H1 (cell line): ENCODE data around the gene TTC22. TPM values are rescaled to one million over a fixed set of nuclear protein-coding genes. Genes with fewer than 3 reads are reported as not detected.

ENCODE experiments used
- CTCF ChIA-PET: fragments of 300-600 bp; sonication (Branson Sonifier 250); formaldehyde crosslinking; loops from one replicate; lab custom pipeline; 2021; ENCODE audit not compliant: partially characterized antibody; lab: Charles Lee
- POLR2A ChIA-PET: fragments of 300-600 bp; sonication (Branson Sonifier 250); formaldehyde crosslinking; loops from one replicate; lab custom pipeline; 2021; ENCODE audit warnings: inconsistent platforms; ENCODE audit not compliant: partially characterized antibody; lab: Charles Lee
- DNase-seq, 2 experiments: peaks; one replicate each; pipeline versions ENCODE4 v3.0.0 to v3.0.0-alpha.2; 2010 to 2022; ENCODE audit warnings: low spot score in 2 of 2, low read depth in 1 of 2, mixed read lengths in 1 of 2
- FAIRE-seq: peaks from 2 replicates; lab custom pipeline; 2011; peaks lifted over from hg19 to GRCh38; lab: Jason Lieb, UNC
- H2AFZ ChIP-seq: 2 replicates; pipeline ENCODE4 v1.8.1; 2012; ENCODE audit warnings: low read length, inconsistent platforms
- H2AK5ac ChIP-seq: 2 replicates; pipeline ENCODE4 v1.6.1; 2013; ENCODE audit warnings: low read depth, low read length
- H2BK120ac ChIP-seq: replicated peaks from 2 replicates; pipeline ENCODE3; 2013; ENCODE audit warnings: low read depth, low read length, inconsistent platforms
- H2BK12ac ChIP-seq: 2 replicates; pipeline ENCODE4 v1.6.1; 2013; ENCODE audit warnings: low read depth, low read length
- H2BK15ac ChIP-seq: 2 replicates; pipeline ENCODE4 v1.6.1; 2013; ENCODE audit warnings: low read length
- H2BK20ac ChIP-seq: 2 replicates; pipeline ENCODE4 v1.6.1; 2013; ENCODE audit warnings: low read length
- H2BK5ac ChIP-seq: 2 replicates; pipeline ENCODE4 v1.6.1; 2013; ENCODE audit warnings: low read depth, low read length
- H3K14ac ChIP-seq: 2 replicates; pipeline ENCODE4 v1.6.1; 2013; ENCODE audit warnings: inconsistent platforms; ENCODE audit not compliant: insufficient read length
- H3K18ac ChIP-seq: 2 replicates; pipeline ENCODE4 v1.6.1; 2013; ENCODE audit warnings: low read length; ENCODE audit errors: extremely low read depth
- H3K23ac ChIP-seq: 2 replicates; pipeline ENCODE4 v1.6.1; 2013; ENCODE audit warnings: inconsistent platforms; ENCODE audit not compliant: insufficient read length
- H3K23me2 ChIP-seq: 2 replicates; pipeline ENCODE4 v1.6.1; 2013; ENCODE audit warnings: low read depth, low read length
- H3K27ac ChIP-seq: 2 replicates; pipeline ENCODE4 v1.6.1; 2011; ENCODE audit warnings: low read depth, low read length, inconsistent platforms
- H3K27me3 ChIP-seq, 4 experiments: replicated peaks in 1 of 4; 1 replicate in 1 of 4; 2 replicates in 3 of 4; pipeline versions ENCODE4 v1.6.1 to v1.8.1; 2011 to 2013; ENCODE audit warnings: low read length in 3 of 4, mild to moderate bottlenecking in 3 of 4, inconsistent platforms in 2 of 4, mixed read lengths in 2 of 4, moderate library complexity in 1 of 4; ENCODE audit not compliant: control insufficient read depth in 3 of 4, insufficient read depth in 3 of 4; ENCODE audit errors: extremely low read depth in 1 of 4
- H3K36me3 ChIP-seq, 4 experiments: 2 replicates each; pipeline versions ENCODE4 v1.6.1 to v1.8.1; 2011 to 2013; ENCODE audit warnings: mild to moderate bottlenecking in 4 of 4, low read length in 3 of 4, moderate library complexity in 2 of 4, control low read depth in 1 of 4, inconsistent platforms in 1 of 4; ENCODE audit not compliant: insufficient read depth in 4 of 4, control insufficient read depth in 2 of 4
- H3K4ac ChIP-seq: replicated peaks from 2 replicates; pipeline ENCODE3; 2013; ENCODE audit warnings: low read length, low read depth, mixed read lengths, inconsistent platforms; ENCODE audit not compliant: insufficient read length
- H3K4me1 ChIP-seq, 4 experiments: replicated peaks in 1 of 4; 1 replicate in 1 of 4; 2 replicates in 3 of 4; pipeline versions ENCODE4 v1.6.1 to v1.8.1; 2011 to 2013; ENCODE audit warnings: low read length in 3 of 4, inconsistent platforms in 2 of 4, mixed read lengths in 1 of 4; ENCODE audit not compliant: insufficient read depth in 4 of 4, control insufficient read depth in 3 of 4
- H3K4me2 ChIP-seq, 2 experiments: 2 replicates each; pipeline versions ENCODE4 v1.6.1 to v1.8.1; 2011 to 2013; ENCODE audit warnings: low read depth in 2 of 2, low read length in 2 of 2, control low read depth in 1 of 2, inconsistent platforms in 1 of 2, mild to moderate bottlenecking in 1 of 2; ENCODE audit not compliant: insufficient read depth in 1 of 2
- H3K4me3 ChIP-seq, 4 experiments: fragments of 200-600, 300-600 bp in 1 of 4; sonication (generic), shearing (Covaris generic), sonication (Bioruptor Twin) in 1 of 4; 2 replicates each; pipeline versions ENCODE4 v1.5.1 to v1.8.1; 2011 to 2016; ENCODE audit warnings: low read length in 4 of 4, low read depth in 3 of 4, control low read depth in 2 of 4, inconsistent platforms in 2 of 4, mild to moderate bottlenecking in 2 of 4, mixed read lengths in 1 of 4, moderate library complexity in 1 of 4; ENCODE audit not compliant: insufficient read depth in 2 of 4; ENCODE audit errors: extremely low read depth in 1 of 4
- H3K56ac ChIP-seq: replicated peaks from 2 replicates; pipeline ENCODE3; 2013; ENCODE audit warnings: low read depth, mild to moderate bottlenecking, mixed read lengths, low read length, inconsistent platforms; ENCODE audit not compliant: insufficient read length
- H3K79me1 ChIP-seq: 2 replicates; pipeline ENCODE4 v1.6.1; 2013; ENCODE audit warnings: low read depth, low read length, control low read depth
- H3K79me2 ChIP-seq, 2 experiments: 2 replicates each; pipeline versions ENCODE4 v1.6.1 to v1.8.1; 2012 to 2013; ENCODE audit warnings: low read length in 2 of 2, mild to moderate bottlenecking in 2 of 2, inconsistent platforms in 1 of 2; ENCODE audit not compliant: insufficient read depth in 2 of 2, control insufficient read depth in 1 of 2
- H3K9ac ChIP-seq, 4 experiments: replicated peaks in 1 of 4; 1 replicate in 1 of 4; 2 replicates in 3 of 4; pipeline versions ENCODE4 v1.6.1 to v1.8.1; 2011 to 2013; ENCODE audit warnings: low read depth in 3 of 4, low read length in 3 of 4, control low read depth in 2 of 4, mild to moderate bottlenecking in 2 of 4, moderate library complexity in 2 of 4, inconsistent platforms in 1 of 4; ENCODE audit errors: extremely low read depth in 1 of 4
- H3K9me3 ChIP-seq, 2 experiments: 2 replicates each; pipeline versions ENCODE4 v1.6.1 to v1.8.1; 2012 to 2013; ENCODE audit warnings: mild to moderate bottlenecking in 2 of 2, moderate library complexity in 2 of 2, control low read depth in 1 of 2, inconsistent platforms in 1 of 2, low read depth in 1 of 2, low read length in 1 of 2, mixed read lengths in 1 of 2; ENCODE audit not compliant: insufficient read depth in 2 of 2
- H4K20me1 ChIP-seq, 2 experiments: replicated peaks in 1 of 2; 2 replicates each; pipeline versions ENCODE3 to v1.8.1; 2011 to 2013; ENCODE audit warnings: inconsistent platforms in 2 of 2, low read length in 2 of 2, mild to moderate bottlenecking in 1 of 2; ENCODE audit not compliant: insufficient read depth in 2 of 2, control insufficient read depth in 1 of 2
- H4K5ac ChIP-seq: 2 replicates; pipeline ENCODE4 v1.6.1; 2013; ENCODE audit warnings: low read length, low read depth, mixed read lengths, inconsistent platforms; ENCODE audit not compliant: insufficient read length
- H4K8ac ChIP-seq: 2 replicates; pipeline ENCODE4 v1.8.0; 2013; ENCODE audit warnings: mild to moderate bottlenecking, moderate library complexity, low read length, inconsistent platforms; ENCODE audit not compliant: insufficient read depth; ENCODE audit errors: extremely low read depth
- H4K91ac ChIP-seq: replicated peaks from 2 replicates; pipeline ENCODE3; 2013; ENCODE audit warnings: low read length, mixed read lengths, inconsistent platforms; ENCODE audit not compliant: insufficient read length
- GABPA ChIP-seq: IDR thresholded peaks from 2 replicates; pipeline ENCODE4 v1.6.1; 2011; ENCODE audit warnings: mild to moderate bottlenecking, low read length, moderate library complexity, borderline replicate concordance; ENCODE audit not compliant: insufficient read depth
- KDM5A ChIP-seq: fragments of 200-600 bp; IDR thresholded peaks from 2 replicates; pipeline ENCODE4 v1.7.1; 2012; ENCODE audit warnings: mild to moderate bottlenecking, low read length, inconsistent platforms, mixed read lengths
- WGBS, 2 experiments: shearing (Covaris generic) in 1 of 2; methylation state at CpG; one replicate each; pipeline versions ENCODE4 v1.1.6 to v1.1.7; 2013 to 2015; ENCODE audit warnings: low lambda C conversion rate in 2 of 2, mixed read lengths in 2 of 2, inconsistent platforms in 1 of 2, low coverage in 1 of 2, missing lambda C conversion rate in 1 of 2; ENCODE audit not compliant: insufficient replicate concordance in 2 of 2, insufficient coverage in 1 of 2, insufficient read length in 1 of 2; ENCODE audit errors: extremely low coverage in 1 of 2, missing lambda C conversion rate in 1 of 2; 5-methylcytosine and 5-hydroxymethylcytosine counted together
- polyA plus RNA-seq, 7 experiments: library from polyadenylated mRNA; depleted of rRNA in 3 of 7; stranded (reverse) in 5 of 7; unstranded in 2 of 7; fragments of >200 nt in 5 of 7; fragments of 200-250 nt in 2 of 7; gene quantifications; 1 replicate in 5 of 7; 2 replicates in 1 of 7; 4 replicates in 1 of 7; pipeline versions ENCODE4 v1.2.1 to v1.2.3, GENCODE V29; 2011 to 2013; ENCODE audit warnings: missing spikeins in 2 of 7, mixed read lengths in 2 of 7
- total RNA-seq: library from RNA; stranded (reverse); fragmentation: NEBNext Ultra II Directional; extraction: Animal tissue kit (Norgen Biotek cat#: 25700); gene quantifications from 2 replicates; pipeline ENCODE4 v1.2.1, GENCODE V29; 2021

TTC22 gene
- total and polyA plus RNA-seq, 2 of the 8 experiments (the other 6 are each of a cell fraction or from before 2014, with no cell fraction given) = 1.00 to 1.6 TPM

DNA sequence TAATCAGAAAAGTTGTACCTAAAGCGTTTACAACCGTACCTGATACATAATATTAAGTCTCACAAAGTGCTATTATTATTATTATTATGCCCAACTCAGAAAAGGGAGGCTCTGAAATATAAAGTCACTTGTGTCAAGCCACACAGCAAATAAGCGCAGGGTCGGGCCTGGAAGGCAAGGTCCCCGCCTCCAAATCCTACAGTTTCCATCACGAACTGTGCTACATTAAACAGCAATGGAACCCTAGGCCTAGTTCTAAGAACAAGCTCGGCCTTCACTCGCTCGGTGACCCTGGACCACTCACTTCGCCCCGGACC, 37.3 kb downstream of the TTC22 start:
- Histone ChIP-seq H2BK15ac (no peak overlapping the region), H2AK5ac (no peak overlapping the region), H3K27me3 (no peaks in the 10 kb centered on the region), H3K4me1 (no peaks in the 10 kb centered on the region; a peak in 2 of 7 replicates), H3K56ac (peak overlapping the region; percentile 62), H3K14ac (no peak overlapping the region), H4K91ac (no peak overlapping the region), H3K9ac (peak overlapping the region in 3 of 4 experiments; percentile 87 to 89 (median 89); a peak in 6 of 7 replicates), H3K79me1 (peaks cover 4% of the 10 kb centered on the region; the same call in 1 of the 2 replicates), H4K5ac (peak overlapping the region; percentile 51), H3K36me3 (no peaks in the 10 kb centered on the region), H4K20me1 (peaks cover 0 to 1% of the 10 kb centered on the region in 2 experiments), H3K4ac (no peak overlapping the region), H3K4me3 (peak overlapping the region; percentile 71 to 93 (median 84)), H3K23ac (no peak overlapping the region), H4K8ac (peak overlapping the region; percentile 84; the same call in 1 of the 2 replicates), H3K9me3 (no peaks in the 10 kb centered on the region), H3K18ac (peak overlapping the region; percentile 72; the same call in 1 of the 2 replicates), H2AFZ (peak overlapping the region; percentile 23; the same call in 1 of the 2 replicates), H3K23me2 (peaks cover 7% of the 10 kb centered on the region; the same call in 1 of the 2 replicates), H2BK20ac (no peak overlapping the region), H3K27ac (peak overlapping the region; percentile 70), H3K79me2 (peaks cover 0 to 15% of the 10 kb centered on the region in 2 experiments; a peak in 2 of 4 replicates), H2BK12ac (no peak overlapping the region), H2BK5ac (peak overlapping the region; percentile 93), H2BK120ac (no peak overlapping the region), H3K4me2 (peak overlapping the region; percentile 74 to 75)
- DNase-seq (no peak), FAIRE-seq (no peak)
- ChIA-PET POLR2A (interaction anchor here (0.9 to 1.7 kb wide), 5 partner anchors 8 to 50 kb away, joined by 3 to 5 read pairs (median 4); no protein-coding TSS in a partner anchor), CTCF (interaction anchor here (0.6 to 1.8 kb wide), 2 partner anchors 27 to 28 kb away, joined by 3 to 10 read pairs; no protein-coding TSS in a partner anchor)
- 0 out of 2 replicates have a peak, but pooled peaks have one; percentile 27 for TF ChIP-seq KDM5A
- no peak for TF ChIP-seq GABPA
- WGBS, 2 experiments = 9% methylated on average over 11 of the region's 11 CpGs; no CpG with 5 or more reads in 1 of the 2 experiments
